HCT116 (cell line): ENCODE data around the gene DNAJC16. TPM values are rescaled to one million over a fixed set of nuclear protein-coding genes. Genes with fewer than 3 reads are reported as not detected.

Experiments
- ATAC-seq: fragments of 200-7000 bp; cut with Tn5 transposase; 2 replicates; pipeline ENCODE4 v1.9.1; 2020; ENCODE audit warnings: mild to moderate bottlenecking, moderate library complexity
- BruUV-seq: library from RNA; stranded (reverse); fragments of 400-500 nt; replicated peaks from 2 replicates; lab custom pipeline; 2021; lab: Mats Ljungman, UMichigan
- CTCF ChIA-PET: fragments of 300-600 bp; sonication (Branson Sonifier 250); formaldehyde crosslinking; loops from one replicate; lab custom pipeline; 2021; ENCODE audit warnings: antibody characterized with exemption; lab: Charles Lee
- POLR2A ChIA-PET: fragments of 300-600, 350-600 bp; sonication (Branson Sonifier 250); formaldehyde crosslinking; loops from one replicate; lab custom pipeline; 2021; ENCODE audit warnings: antibody characterized with exemption; lab: Charles Lee
- RAD21 ChIA-PET, 2 experiments: fragments of 300-600 bp; sonication (Branson Sonifier 250); formaldehyde crosslinking; loops; one replicate each; lab custom pipeline; 2023; ENCODE audit warnings: low total read pairs in 2 of 2; ENCODE audit not compliant: uncharacterized antibody in 2 of 2, unreplicated experiment in 2 of 2, low non-redundant PET in 1 of 2; lab: Charles Lee
- DNase-seq: peaks from one replicate; pipeline ENCODE4 v3.0.0-alpha.2; 2010; ENCODE audit warnings: low read depth, low spot score
- H2AFZ ChIP-seq: fragments of 200-600 bp; shearing (Covaris generic), sonication (generic); 2 replicates; pipeline ENCODE4 v1.6.1; 2017; ENCODE audit warnings: low read depth, mixed run types, mixed read lengths, antibody characterized with exemption, low read length; ENCODE audit not compliant: poor library complexity, severe bottlenecking
- H3K27ac ChIP-seq: 2 replicates; pipeline ENCODE4 v1.5.1; 2012; ENCODE audit warnings: low read depth, low read length
- H3K27me3 ChIP-seq: fragments of 200-600 bp; sonication (generic); 2 replicates; pipeline ENCODE4 v1.6.1; 2016; ENCODE audit warnings: mixed run types, low read length, mixed read lengths; ENCODE audit not compliant: insufficient read depth
- H3K36me3 ChIP-seq, 2 experiments: fragments of 200-500 bp in 1 of 2; fragments of 200-600 bp in 1 of 2; sonication (Bioruptor generic) in 1 of 2; sonication (generic) in 1 of 2; 2 replicates each; pipeline versions ENCODE4 v1.5.1 to v1.6.1; 2014 to 2016; ENCODE audit warnings: low read length in 2 of 2, inconsistent platforms in 1 of 2, mixed read lengths in 1 of 2, mixed run types in 1 of 2; ENCODE audit not compliant: insufficient read depth in 2 of 2, control insufficient read depth in 1 of 2
- H3K4me1 ChIP-seq, 2 experiments: fragments of 200-600 bp in 1 of 2; sonication (generic) in 1 of 2; 2 replicates each; pipeline versions ENCODE4 v1.5.1 to v1.6.1; 2012 to 2017; ENCODE audit warnings: low read length in 2 of 2, inconsistent platforms in 1 of 2, mild to moderate bottlenecking in 1 of 2, mixed read lengths in 1 of 2, mixed run types in 1 of 2, moderate library complexity in 1 of 2; ENCODE audit not compliant: insufficient read depth in 2 of 2, control insufficient read depth in 1 of 2
- H3K4me2 ChIP-seq: fragments of 200-600 bp; sonication (generic); 2 replicates; pipeline ENCODE4 v1.6.1; 2017; ENCODE audit warnings: mixed run types, low read length, mixed read lengths
- H3K4me3 ChIP-seq, 2 experiments: fragments of 200-600 bp in 1 of 2; sonication (generic) in 1 of 2; replicated peaks in 1 of 2; 2 replicates each; pipeline ENCODE4 v1.5.1; 2011 to 2016; ENCODE audit warnings: low read length in 2 of 2, control low read depth in 1 of 2, low read depth in 1 of 2, mild to moderate bottlenecking in 1 of 2, mixed read lengths in 1 of 2, mixed run types in 1 of 2
- H3K79me2 ChIP-seq: fragments of 200-600 bp; sonication (generic); 2 replicates; pipeline ENCODE4 v1.6.1; 2017; ENCODE audit warnings: mild to moderate bottlenecking, mixed run types, low read length, moderate library complexity, mixed read lengths; ENCODE audit not compliant: insufficient read depth
- H3K9ac ChIP-seq: fragments of 200-600 bp; sonication (generic); 2 replicates; pipeline ENCODE4 v1.6.1; 2016; ENCODE audit warnings: low read length, mixed read lengths
- H3K9me2 ChIP-seq: fragments of 200-600 bp; sonication (generic), shearing (Covaris generic); 2 replicates; pipeline ENCODE4 v1.6.1; 2017; ENCODE audit warnings: mixed run types, mild to moderate bottlenecking, moderate library complexity; ENCODE audit not compliant: insufficient read depth
- H3K9me3 ChIP-seq, 2 experiments: fragments of 200-500 bp in 1 of 2; fragments of 200-600 bp in 1 of 2; sonication (Bioruptor generic) in 1 of 2; sonication (generic) in 1 of 2; 2 replicates each; pipeline ENCODE4 v1.6.1; 2014 to 2017; ENCODE audit warnings: low read length in 2 of 2, mixed read lengths in 2 of 2, inconsistent platforms in 1 of 2, low read depth in 1 of 2, mild to moderate bottlenecking in 1 of 2, mixed run types in 1 of 2, moderate library complexity in 1 of 2; ENCODE audit not compliant: control insufficient read depth in 1 of 2, insufficient read depth in 1 of 2
- H4K20me1 ChIP-seq: fragments of 200-600 bp; sonication (generic), shearing (Covaris generic); 2 replicates; pipeline ENCODE4 v1.6.1; 2017; ENCODE audit warnings: mixed run types, mild to moderate bottlenecking, moderate library complexity; ENCODE audit not compliant: insufficient read depth
- CBX3 ChIP-seq: IDR thresholded peaks from 2 replicates; pipeline ENCODE4 v1.6.1; 2012; ENCODE audit warnings: low read depth
- CEBPB ChIP-seq: IDR thresholded peaks from 2 replicates; pipeline ENCODE4 v1.6.1; 2012; ENCODE audit warnings: low read depth
- ELF1 ChIP-seq: IDR thresholded peaks from 2 replicates; pipeline ENCODE4 v1.6.1; 2012; ENCODE audit warnings: low read depth, borderline replicate concordance
- EZH2 ChIP-seq: fragments of 200-600 bp; sonication (generic); IDR thresholded peaks from 2 replicates; pipeline ENCODE4 v1.6.1; 2017; ENCODE audit warnings: antibody characterized with exemption, mixed run types
- EZH2phosphoT487 ChIP-seq: fragments of 200-600 bp; IDR thresholded peaks from 2 replicates; pipeline ENCODE4 v1.6.1; 2018; ENCODE audit warnings: antibody characterized with exemption, borderline replicate concordance
- FOSL1 ChIP-seq: IDR thresholded peaks from 2 replicates; pipeline ENCODE4 v1.6.1; 2012; ENCODE audit warnings: low read depth
- POLR2AphosphoS5 ChIP-seq: IDR thresholded peaks from 2 replicates; pipeline ENCODE4 v1.6.1; 2011; ENCODE audit warnings: mild to moderate bottlenecking, low read depth, low read length, moderate library complexity
- RAD21 ChIP-seq: IDR thresholded peaks from 2 replicates; pipeline ENCODE4 v1.6.1; 2012; ENCODE audit warnings: low read depth, mild to moderate bottlenecking
- SIN3A ChIP-seq: IDR thresholded peaks from 2 replicates; pipeline ENCODE4 v1.6.1; 2012; ENCODE audit warnings: low read depth
- SP1 ChIP-seq: IDR thresholded peaks from 2 replicates; pipeline ENCODE4 v1.6.1; 2012; ENCODE audit warnings: low read depth
- TCF7L2 ChIP-seq: IDR thresholded peaks from 2 replicates; pipeline ENCODE4 v1.7.0; 2011; ENCODE audit warnings: borderline replicate concordance, inconsistent platforms; ENCODE audit not compliant: insufficient read depth, insufficient read length; ENCODE audit errors: extremely low read depth
- YY1 ChIP-seq: IDR thresholded peaks from 2 replicates; pipeline ENCODE4 v1.6.1; 2011; ENCODE audit warnings: low read length, low read depth, moderate library complexity, mild to moderate bottlenecking; ENCODE audit not compliant: insufficient replicate concordance; ENCODE audit errors: extremely low read depth
- ZNF274 ChIP-seq: fragments of 200-500 bp; sonication (Bioruptor generic); IDR thresholded peaks from 2 replicates; pipeline ENCODE4 v1.6.1; 2014; ENCODE audit warnings: mild to moderate bottlenecking, low read depth, low read length, inconsistent platforms
- intact Hi-C: fragments of 100-400 bp; cut with micrococcal nuclease; formaldehyde crosslinking; loops from 2 replicates; pipeline ENCODE4 v1.10.0; 2022
- total RNA-seq: library from RNA; stranded (reverse); gene quantifications from one replicate; pipeline ENCODE4 v1.2.1, GENCODE V29; 2021; ENCODE audit not compliant: unreplicated experiment
- TF ChIP-seq, protein P1 (sequence below): IDR thresholded peaks from 2 replicates; pipeline ENCODE4 v1.6.1; 2012; ENCODE audit warnings: low read depth
- TF ChIP-seq, protein P2 (sequence below): IDR thresholded peaks from 2 replicates; pipeline ENCODE4 v1.6.1; 2011; ENCODE audit warnings: mild to moderate bottlenecking, low read length, moderate library complexity; ENCODE audit not compliant: insufficient replicate concordance; ENCODE audit errors: extremely low read depth
- TF ChIP-seq, protein P3 (sequence below): IDR thresholded peaks from 2 replicates; pipeline ENCODE4 v1.6.1; 2012
- TF ChIP-seq, protein P4 (sequence below): IDR thresholded peaks from 2 replicates; pipeline ENCODE4 v1.6.1; 2012

The DNAJC16 gene
- total RNA-seq, 1 experiment from 2014 or later = 20.6 TPM

DNA sequence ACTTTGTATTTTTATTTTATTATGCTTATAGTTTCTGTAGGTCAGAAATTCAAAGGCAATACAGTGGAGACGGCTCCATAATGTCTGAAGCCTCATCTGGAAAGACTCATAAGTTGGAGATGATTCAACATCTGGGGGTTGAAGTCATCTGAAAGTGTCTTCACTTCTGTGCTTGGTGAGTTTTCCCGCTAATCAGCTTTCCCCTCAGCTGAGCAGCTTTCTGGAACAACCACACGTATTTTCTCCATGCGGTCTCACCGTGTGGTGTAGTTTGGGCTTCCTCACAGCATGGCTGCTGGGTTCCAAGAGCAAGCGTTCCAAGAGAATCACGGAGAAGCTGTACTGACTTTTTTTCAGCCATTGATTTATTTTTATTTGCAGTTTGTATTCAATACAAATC is 83.0 kb downstream of the DNAJC16 start:
- DNase-seq = no peak
- H4K20me1 ChIP-seq = no peaks in the 10 kb centered on the region
- H3K4me2 ChIP-seq = no peak overlapping the region
- intact Hi-C loops = no loop called here
- no peak overlapping the region for H3K27ac ChIP-seq
- RAD21 ChIA-PET = no interaction called here
- no peak overlapping the region for H3K4me3 ChIP-seq
- ATAC-seq = no peak
- no peaks in the 10 kb centered on the region; a peak in 1 of 4 replicates for H3K9me3 ChIP-seq
- no peaks in the 10 kb centered on the region for H3K4me1 ChIP-seq
- H3K9me2 ChIP-seq = no peaks in the 10 kb centered on the region
- H3K27me3 ChIP-seq = no peaks in the 10 kb centered on the region
- BruUV-seq = no TSS peak
- no peak overlapping the region for H2AFZ ChIP-seq
- H3K9ac ChIP-seq = no peak overlapping the region
- H3K36me3 ChIP-seq = no peaks in the 10 kb centered on the region
- POLR2A ChIA-PET = no interaction called here
- CTCF ChIA-PET = no interaction called here
- no peak for TF ChIP-seq CEBPB
- no peak for TF ChIP-seq CBX3
- no peak for TF ChIP-seq ZNF274
- TF ChIP-seq YY1 = no peak
- TF ChIP-seq, protein P1, sequence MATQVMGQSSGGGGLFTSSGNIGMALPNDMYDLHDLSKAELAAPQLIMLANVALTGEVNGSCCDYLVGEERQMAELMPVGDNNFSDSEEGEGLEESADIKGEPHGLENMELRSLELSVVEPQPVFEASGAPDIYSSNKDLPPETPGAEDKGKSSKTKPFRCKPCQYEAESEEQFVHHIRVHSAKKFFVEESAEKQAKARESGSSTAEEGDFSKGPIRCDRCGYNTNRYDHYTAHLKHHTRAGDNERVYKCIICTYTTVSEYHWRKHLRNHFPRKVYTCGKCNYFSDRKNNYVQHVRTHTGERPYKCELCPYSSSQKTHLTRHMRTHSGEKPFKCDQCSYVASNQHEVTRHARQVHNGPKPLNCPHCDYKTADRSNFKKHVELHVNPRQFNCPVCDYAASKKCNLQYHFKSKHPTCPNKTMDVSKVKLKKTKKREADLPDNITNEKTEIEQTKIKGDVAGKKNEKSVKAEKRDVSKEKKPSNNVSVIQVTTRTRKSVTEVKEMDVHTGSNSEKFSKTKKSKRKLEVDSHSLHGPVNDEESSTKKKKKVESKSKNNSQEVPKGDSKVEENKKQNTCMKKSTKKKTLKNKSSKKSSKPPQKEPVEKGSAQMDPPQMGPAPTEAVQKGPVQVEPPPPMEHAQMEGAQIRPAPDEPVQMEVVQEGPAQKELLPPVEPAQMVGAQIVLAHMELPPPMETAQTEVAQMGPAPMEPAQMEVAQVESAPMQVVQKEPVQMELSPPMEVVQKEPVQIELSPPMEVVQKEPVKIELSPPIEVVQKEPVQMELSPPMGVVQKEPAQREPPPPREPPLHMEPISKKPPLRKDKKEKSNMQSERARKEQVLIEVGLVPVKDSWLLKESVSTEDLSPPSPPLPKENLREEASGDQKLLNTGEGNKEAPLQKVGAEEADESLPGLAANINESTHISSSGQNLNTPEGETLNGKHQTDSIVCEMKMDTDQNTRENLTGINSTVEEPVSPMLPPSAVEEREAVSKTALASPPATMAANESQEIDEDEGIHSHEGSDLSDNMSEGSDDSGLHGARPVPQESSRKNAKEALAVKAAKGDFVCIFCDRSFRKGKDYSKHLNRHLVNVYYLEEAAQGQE = no peak
- TF ChIP-seq SP1 = no peak
- no peak for TF ChIP-seq TCF7L2
- TF ChIP-seq EZH2phosphoT487 = no peak
- TF ChIP-seq POLR2AphosphoS5 = no peak
- no peak for TF ChIP-seq RAD21
- no peak for TF ChIP-seq ELF1
- TF ChIP-seq FOSL1 = no peak
- TF ChIP-seq, protein P2, sequence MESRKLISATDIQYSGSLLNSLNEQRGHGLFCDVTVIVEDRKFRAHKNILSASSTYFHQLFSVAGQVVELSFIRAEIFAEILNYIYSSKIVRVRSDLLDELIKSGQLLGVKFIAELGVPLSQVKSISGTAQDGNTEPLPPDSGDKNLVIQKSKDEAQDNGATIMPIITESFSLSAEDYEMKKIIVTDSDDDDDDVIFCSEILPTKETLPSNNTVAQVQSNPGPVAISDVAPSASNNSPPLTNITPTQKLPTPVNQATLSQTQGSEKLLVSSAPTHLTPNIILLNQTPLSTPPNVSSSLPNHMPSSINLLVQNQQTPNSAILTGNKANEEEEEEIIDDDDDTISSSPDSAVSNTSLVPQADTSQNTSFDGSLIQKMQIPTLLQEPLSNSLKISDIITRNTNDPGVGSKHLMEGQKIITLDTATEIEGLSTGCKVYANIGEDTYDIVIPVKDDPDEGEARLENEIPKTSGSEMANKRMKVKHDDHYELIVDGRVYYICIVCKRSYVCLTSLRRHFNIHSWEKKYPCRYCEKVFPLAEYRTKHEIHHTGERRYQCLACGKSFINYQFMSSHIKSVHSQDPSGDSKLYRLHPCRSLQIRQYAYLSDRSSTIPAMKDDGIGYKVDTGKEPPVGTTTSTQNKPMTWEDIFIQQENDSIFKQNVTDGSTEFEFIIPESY = no peak
- no peak for TF ChIP-seq EZH2
- TF ChIP-seq, protein P3, sequence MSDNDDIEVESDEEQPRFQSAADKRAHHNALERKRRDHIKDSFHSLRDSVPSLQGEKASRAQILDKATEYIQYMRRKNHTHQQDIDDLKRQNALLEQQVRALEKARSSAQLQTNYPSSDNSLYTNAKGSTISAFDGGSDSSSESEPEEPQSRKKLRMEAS = no peak
- TF ChIP-seq, protein P4, sequence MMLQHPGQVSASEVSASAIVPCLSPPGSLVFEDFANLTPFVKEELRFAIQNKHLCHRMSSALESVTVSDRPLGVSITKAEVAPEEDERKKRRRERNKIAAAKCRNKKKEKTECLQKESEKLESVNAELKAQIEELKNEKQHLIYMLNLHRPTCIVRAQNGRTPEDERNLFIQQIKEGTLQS = no peak
- TF ChIP-seq SIN3A = no peak
- H3K79me2 ChIP-seq = no peaks in the 10 kb centered on the region
